Left ventricle myocardium inferior (tissue), 1 donor: ENCODE data around the gene ATOSA. TPM values are rescaled to one million over a fixed set of nuclear protein-coding genes. Genes with fewer than 3 reads are reported as not detected.

Experiments
- DNase-seq: peaks from one replicate; pipeline ENCODE4 v3.0.0-alpha.2; 2020
- H3K27ac ChIP-seq: fragments of 200-600 bp; replicated peaks from 2 replicates; pipeline ENCODE4 v1.8.0; 2021
- H3K27me3 ChIP-seq: fragments of 200-600 bp; 2 replicates; pipeline ENCODE4 v1.8.0; 2021; ENCODE audit warnings: low read depth
- H3K36me3 ChIP-seq: fragments of 200-600 bp; 2 replicates; pipeline ENCODE4 v1.8.0; 2021
- H3K4me1 ChIP-seq: fragments of 200-600 bp; 2 replicates; pipeline ENCODE4 v1.8.0; 2021
- H3K4me3 ChIP-seq: fragments of 200-600 bp; 2 replicates; pipeline ENCODE4 v1.8.0; 2021; ENCODE audit warnings: mild to moderate bottlenecking, moderate library complexity
- H3K9me3 ChIP-seq: fragments of 200-600 bp; replicated peaks from 2 replicates; pipeline ENCODE4 v1.8.0; 2021
- CTCF ChIP-seq: fragments of 200-600 bp; IDR thresholded peaks from 2 replicates; pipeline ENCODE4 v1.8.0; 2021; ENCODE audit warnings: antibody characterized with exemption, mild to moderate bottlenecking, borderline replicate concordance
- intact Hi-C: fragments of 100-400 bp; cut with micrococcal nuclease; formaldehyde crosslinking; loops from one replicate; pipeline ENCODE4 v1.11.0; 2022
- total RNA-seq: library from RNA; stranded (reverse); fragmentation: NEBNext Ultra II Directional; extraction: Animal tissue kit (Norgen Biotek cat#: 25700); gene quantifications from one replicate; pipeline ENCODE4 v1.2.1, GENCODE V29; 2021
- donor health status: DM: no; HTN: yes; CAD: no; lungs with severe emphysema.

Gene ATOSA
- total RNA-seq, 1 donor from 2014 or later, result 21.8 TPM

- no peaks in the 10 kb centered on the region for H3K27me3 ChIP-seq
- no peak for DNase-seq
- intact Hi-C loops, result no loop called here
- no peaks in the 10 kb centered on the region for H3K36me3 ChIP-seq
- H3K4me3 ChIP-seq, result no peak overlapping the region
- H3K4me1 ChIP-seq, result no peaks in the 10 kb centered on the region
- H3K9me3 ChIP-seq, result no peaks in the 10 kb centered on the region
- TF ChIP-seq CTCF, result no peak
- H3K27ac ChIP-seq, result no peak overlapping the region
Measured at GRCh38 chr15:52710708-52711389, 31.7 kb upstream of the ATOSA start.

DNA sequence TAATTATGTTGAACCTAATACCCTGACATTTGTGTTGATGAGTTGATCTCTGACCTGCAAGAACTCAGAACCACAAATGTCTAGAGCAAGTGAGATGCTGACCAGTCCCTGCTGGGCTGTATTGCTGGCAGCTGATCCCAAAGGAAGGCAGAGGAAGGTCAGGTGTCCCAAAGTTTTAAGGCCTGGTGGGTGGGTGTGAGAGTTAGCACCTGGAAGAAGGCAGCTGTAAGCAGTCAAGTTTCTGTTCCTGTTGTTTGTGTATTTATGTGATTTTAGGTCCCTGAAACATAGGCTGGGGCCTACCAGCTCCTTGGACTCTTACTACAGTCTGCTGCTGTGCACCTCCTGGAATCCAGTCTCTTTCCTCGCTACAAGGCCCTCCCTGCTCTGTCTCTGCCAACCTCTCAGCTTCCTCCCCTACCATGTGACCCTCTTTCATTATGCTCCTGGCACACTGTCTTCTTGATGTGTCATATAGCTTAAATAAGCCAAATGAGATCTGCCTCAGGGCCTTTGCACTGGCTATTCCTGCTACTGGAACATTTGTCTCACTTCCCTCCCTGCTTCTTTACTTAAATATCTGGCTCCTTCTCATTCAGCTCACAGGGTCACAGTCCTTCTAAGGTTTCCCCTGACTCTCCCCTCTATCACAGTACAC lies 31.0 kb upstream of the ATOSA start:
- Histone ChIP-seq H3K4me3 (no peak overlapping the region), H3K27me3 (no peaks in the 10 kb centered on the region), H3K27ac (no peak overlapping the region), H3K4me1 (no peaks in the 10 kb centered on the region), H3K36me3 (no peaks in the 10 kb centered on the region), H3K9me3 (no peaks in the 10 kb centered on the region)
- no peak for TF ChIP-seq CTCF
- DNase-seq, result no peak
- intact Hi-C loops, result no loop called here

- no peak for DNase-seq
- no peak overlapping the region for H3K27ac ChIP-seq
- no peaks in the 10 kb centered on the region for H3K9me3 ChIP-seq
- H3K4me1 ChIP-seq, result no peaks in the 10 kb centered on the region
- TF ChIP-seq CTCF, result no peak
- H3K36me3 ChIP-seq, result no peaks in the 10 kb centered on the region
- H3K4me3 ChIP-seq, result no peak overlapping the region
- intact Hi-C loops, result no loop called here
- H3K27me3 ChIP-seq, result no peaks in the 10 kb centered on the region
Measured at GRCh38 chr15:52709187-52709981, 30.2 kb upstream of the ATOSA start.

DNA sequence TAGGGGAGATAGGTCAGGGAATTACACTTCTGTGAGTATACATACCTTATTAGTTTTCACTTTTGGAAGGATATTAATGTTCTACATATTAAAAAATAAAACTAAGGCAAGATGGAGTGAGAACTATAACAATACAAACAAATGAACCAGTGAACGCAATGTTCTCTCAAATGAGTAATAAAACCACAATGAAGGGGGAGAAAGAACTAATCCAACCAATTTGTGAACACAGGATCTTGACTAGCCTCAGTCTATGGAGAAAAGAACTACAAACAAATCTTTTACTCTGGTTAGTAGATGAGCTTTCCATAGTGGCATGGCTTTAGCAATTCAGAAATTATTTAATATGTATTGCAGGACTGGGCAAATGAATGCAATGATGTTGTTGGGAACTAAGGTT lies 26.9 kb upstream of the ATOSA start:
- Histone ChIP-seq H3K27ac (no peak overlapping the region), H3K4me1 (no peaks in the 10 kb centered on the region), H3K4me3 (no peak overlapping the region), H3K36me3 (no peaks in the 10 kb centered on the region), H3K9me3 (no peaks in the 10 kb centered on the region), H3K27me3 (no peaks in the 10 kb centered on the region)
- no peak for DNase-seq
- intact Hi-C loops, result no loop called here
- no peak for TF ChIP-seq CTCF

DNA sequence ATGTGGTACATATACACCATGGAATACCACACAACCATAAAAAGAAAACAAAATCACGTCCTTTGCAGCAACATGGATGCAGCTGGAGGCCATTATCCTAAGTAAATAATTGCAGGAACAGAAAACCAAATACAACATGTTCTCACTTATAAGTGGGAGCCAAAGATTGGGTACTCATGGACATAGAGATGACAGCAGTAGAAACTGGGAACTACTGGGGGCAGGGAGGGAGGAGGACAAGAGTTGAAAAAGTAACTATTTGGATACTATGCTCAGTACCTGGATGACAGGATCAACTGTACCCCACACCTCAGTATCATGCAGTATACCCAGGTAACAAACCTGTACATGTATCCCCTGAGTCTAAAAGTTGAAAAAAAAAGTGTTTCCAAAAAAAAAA lies 23.2 kb upstream of the ATOSA start:
- H3K9me3 ChIP-seq, result no peaks in the 10 kb centered on the region

More for the DNA sequence above, 23.2 kb upstream of the ATOSA start:
- Histone ChIP-seq H3K27me3 (no peaks in the 10 kb centered on the region), H3K4me3 (no peak overlapping the region), H3K4me1 (no peaks in the 10 kb centered on the region), H3K36me3 (no peaks in the 10 kb centered on the region), H3K27ac (no peak overlapping the region)
- intact Hi-C loops, result no loop called here
- TF ChIP-seq CTCF, result no peak
- DNase-seq, result no peak
